ENCODE data around the gene CA11.

The CA11 gene

GRCh38 chr19:48596679-48597465 lies 49.1 kb downstream of the CA11 start:
- H3K36me3 ChIP-seq (ENCODE audit: control insufficient read depth, insufficient read depth, low read length): no peaks in the 10 kb centered on the region
- no peak for TF ChIP-seq CTCF (IDR thresholded peaks at IDR 0.05; ENCODE audit: insufficient read depth, low read length, poor library complexity, severe bottlenecking)
- H3K27me3 ChIP-seq (replicated peaks; ENCODE audit: control insufficient read depth, insufficient read depth, low read length): no peaks in the 10 kb centered on the region
- DNase-seq (ENCODE audit: extremely low read depth, insufficient read length): no peak
- H3K4me3 ChIP-seq (replicated peaks; ENCODE audit: low read depth, low read length): no peak overlapping the region

GRCh38 chr19:48596237-48596636 lies 49.8 kb downstream of the CA11 start:
- no peak for TF ChIP-seq CTCF (IDR thresholded peaks at IDR 0.05; ENCODE audit: insufficient read depth, low read length, poor library complexity, severe bottlenecking)

GRCh38 chr19:48595833-48596232 lies 50.2 kb downstream of the CA11 start:
- H3K27me3 ChIP-seq (replicated peaks; ENCODE audit: control insufficient read depth, insufficient read depth, low read length): no peaks in the 10 kb centered on the region
- no peak for TF ChIP-seq CTCF (IDR thresholded peaks at IDR 0.05; ENCODE audit: insufficient read depth, low read length, poor library complexity, severe bottlenecking)
- DNase-seq (ENCODE audit: extremely low read depth, insufficient read length): no peak
- no peaks in the 10 kb centered on the region for H3K36me3 ChIP-seq (ENCODE audit: control insufficient read depth, insufficient read depth, low read length)
- H3K4me3 ChIP-seq (replicated peaks; ENCODE audit: low read depth, low read length): no peak overlapping the region

More at GRCh38 chr19:48596237-48596636, 49.8 kb downstream of the CA11 start:
- H3K36me3 ChIP-seq (ENCODE audit: control insufficient read depth, insufficient read depth, low read length): no peaks in the 10 kb centered on the region
- no peak for DNase-seq (ENCODE audit: extremely low read depth, insufficient read length)
- no peak overlapping the region for H3K4me3 ChIP-seq (replicated peaks; ENCODE audit: low read depth, low read length)
- no peaks in the 10 kb centered on the region for H3K27me3 ChIP-seq (replicated peaks; ENCODE audit: control insufficient read depth, insufficient read depth, low read length)

- H3K4me3 ChIP-seq (replicated peaks; ENCODE audit: low read depth, low read length): no peak overlapping the region
- H3K27me3 ChIP-seq (replicated peaks; ENCODE audit: control insufficient read depth, insufficient read depth, low read length): no peaks in the 10 kb centered on the region
- TF ChIP-seq CTCF (IDR thresholded peaks at IDR 0.05; ENCODE audit: insufficient read depth, low read length, poor library complexity, severe bottlenecking): no peak
- DNase-seq (ENCODE audit: extremely low read depth, insufficient read length): no peak
- no peaks in the 10 kb centered on the region for H3K36me3 ChIP-seq (ENCODE audit: control insufficient read depth, insufficient read depth, low read length)
Measured at GRCh38 chr19:48595171-48595570, 50.8 kb downstream of the CA11 start.

- DNase-seq (ENCODE audit: extremely low read depth, insufficient read length): no peak
- no peak for TF ChIP-seq CTCF (IDR thresholded peaks at IDR 0.05; ENCODE audit: insufficient read depth, low read length, poor library complexity, severe bottlenecking)
- Histone ChIP-seq H3K36me3 (ENCODE audit: control insufficient read depth, insufficient read depth, low read length) (no peaks in the 10 kb centered on the region), H3K4me3 (replicated peaks; ENCODE audit: low read depth, low read length) (no peak overlapping the region), H3K27me3 (replicated peaks; ENCODE audit: control insufficient read depth, insufficient read depth, low read length) (no peaks in the 10 kb centered on the region; the same call in 1 of the 2 replicates)
Measured at GRCh38 chr19:48591021-48591420, 55.0 kb downstream of the CA11 start.
